HFFc6 (cell line): ENCODE measurements around the gene MDGA2. TPM values are rescaled to one million over a fixed set of nuclear protein-coding genes. Genes with fewer than 3 reads are reported as not detected.

Source experiments
- DNase-seq: peaks from one replicate; pipeline ENCODE4 v3.0.0-alpha.2; 2018
- H3K27ac Mint-ChIP-seq: 2 replicates; pipeline ENCODE4 v1.8.0; 2020; ENCODE audit warnings: mild to moderate bottlenecking, mixed read lengths
- H3K27me3 Mint-ChIP-seq: 2 replicates; pipeline ENCODE4 v1.8.0; 2021; ENCODE audit warnings: mild to moderate bottlenecking, moderate library complexity, mixed read lengths; ENCODE audit not compliant: insufficient read depth
- H3K36me3 Mint-ChIP-seq: 2 replicates; pipeline ENCODE4 v1.8.0; 2021; ENCODE audit warnings: low read depth, mixed read lengths
- H3K4me1 Mint-ChIP-seq: 2 replicates; pipeline ENCODE4 v1.8.0; 2020; ENCODE audit warnings: low read depth, mixed read lengths
- H3K4me3 Mint-ChIP-seq: 2 replicates; pipeline ENCODE4 v1.8.0; 2020; ENCODE audit warnings: mild to moderate bottlenecking, moderate library complexity, mixed read lengths
- H3K9me3 Mint-ChIP-seq: 2 replicates; pipeline ENCODE4 v1.8.0; 2020; ENCODE audit warnings: mild to moderate bottlenecking, mixed read lengths
- total RNA-seq, 6 experiments: library from RNA; stranded (reverse); fragmentation: NEBNext Ultra II Directional; extraction: Animal tissue kit (Norgen Biotek cat#: 25700); gene quantifications; 2 replicates in 1 of 6; 3 replicates in 5 of 6; pipeline ENCODE4 v1.2.3, GENCODE V29; 2021
- TF ChIP-seq, protein P1 (sequence below): fragments of 200-600 bp; sonication (generic); IDR thresholded peaks from 2 replicates; pipeline ENCODE4 v1.5.0; 2021; ENCODE audit warnings: antibody characterized with exemption, mild to moderate bottlenecking

Gene MDGA2
- total RNA-seq, 6 experiments from 2014 or later, result not detected

DNA sequence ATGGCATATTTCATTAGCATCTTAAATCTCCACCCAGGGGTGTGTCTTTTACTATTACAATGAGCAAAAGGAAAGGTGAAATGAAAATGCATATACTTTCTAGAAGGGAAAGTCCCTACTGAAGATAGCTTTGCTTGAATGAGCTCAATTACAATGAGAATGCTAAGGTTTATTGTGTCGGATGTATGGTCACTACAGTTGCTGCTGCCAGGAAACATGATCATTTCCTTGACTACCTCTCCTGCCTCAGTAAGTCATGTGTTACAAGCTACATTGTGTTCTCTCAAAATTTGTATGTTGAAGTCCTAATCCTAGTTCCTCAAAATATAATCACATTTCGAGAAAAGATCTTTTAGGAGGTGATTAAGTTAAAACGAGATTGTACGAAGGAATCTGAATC lies 322.2 kb downstream of the MDGA2 start:
- Mint-ChIP-seq H3K36me3 (no peaks in the 10 kb centered on the region), H3K4me1 (no peaks in the 10 kb centered on the region), H3K27ac (no peak overlapping the region), H3K27me3 (no peaks in the 10 kb centered on the region; the same call in 1 of the 2 replicates), H3K9me3 (peaks cover 48% of the 10 kb centered on the region), H3K4me3 (no peak overlapping the region)
- TF ChIP-seq, protein P1, sequence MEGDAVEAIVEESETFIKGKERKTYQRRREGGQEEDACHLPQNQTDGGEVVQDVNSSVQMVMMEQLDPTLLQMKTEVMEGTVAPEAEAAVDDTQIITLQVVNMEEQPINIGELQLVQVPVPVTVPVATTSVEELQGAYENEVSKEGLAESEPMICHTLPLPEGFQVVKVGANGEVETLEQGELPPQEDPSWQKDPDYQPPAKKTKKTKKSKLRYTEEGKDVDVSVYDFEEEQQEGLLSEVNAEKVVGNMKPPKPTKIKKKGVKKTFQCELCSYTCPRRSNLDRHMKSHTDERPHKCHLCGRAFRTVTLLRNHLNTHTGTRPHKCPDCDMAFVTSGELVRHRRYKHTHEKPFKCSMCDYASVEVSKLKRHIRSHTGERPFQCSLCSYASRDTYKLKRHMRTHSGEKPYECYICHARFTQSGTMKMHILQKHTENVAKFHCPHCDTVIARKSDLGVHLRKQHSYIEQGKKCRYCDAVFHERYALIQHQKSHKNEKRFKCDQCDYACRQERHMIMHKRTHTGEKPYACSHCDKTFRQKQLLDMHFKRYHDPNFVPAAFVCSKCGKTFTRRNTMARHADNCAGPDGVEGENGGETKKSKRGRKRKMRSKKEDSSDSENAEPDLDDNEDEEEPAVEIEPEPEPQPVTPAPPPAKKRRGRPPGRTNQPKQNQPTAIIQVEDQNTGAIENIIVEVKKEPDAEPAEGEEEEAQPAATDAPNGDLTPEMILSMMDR, result no peak
- no peak for DNase-seq

- H3K4me1 Mint-ChIP-seq, result no peaks in the 10 kb centered on the region
- no peak for DNase-seq
- H3K27me3 Mint-ChIP-seq, result no peaks in the 10 kb centered on the region
- H3K9me3 Mint-ChIP-seq, result peaks cover 14% of the 10 kb centered on the region
- TF ChIP-seq, protein P1, result no peak
- H3K4me3 Mint-ChIP-seq, result no peak overlapping the region
- no peak overlapping the region for H3K27ac Mint-ChIP-seq
- H3K36me3 Mint-ChIP-seq, result no peaks in the 10 kb centered on the region
Measured at GRCh38 chr14:47346849-47347248, 328.6 kb downstream of the MDGA2 start.

GRCh38 chr14:47345016-47345415 lies 330.4 kb downstream of the MDGA2 start:
- DNase-seq, result no peak
- Mint-ChIP-seq H3K9me3 (peaks cover 13% of the 10 kb centered on the region), H3K4me1 (no peaks in the 10 kb centered on the region), H3K36me3 (no peaks in the 10 kb centered on the region), H3K27ac (no peak overlapping the region), H3K27me3 (no peaks in the 10 kb centered on the region), H3K4me3 (no peak overlapping the region)
- TF ChIP-seq, protein P1, result no peak

DNA sequence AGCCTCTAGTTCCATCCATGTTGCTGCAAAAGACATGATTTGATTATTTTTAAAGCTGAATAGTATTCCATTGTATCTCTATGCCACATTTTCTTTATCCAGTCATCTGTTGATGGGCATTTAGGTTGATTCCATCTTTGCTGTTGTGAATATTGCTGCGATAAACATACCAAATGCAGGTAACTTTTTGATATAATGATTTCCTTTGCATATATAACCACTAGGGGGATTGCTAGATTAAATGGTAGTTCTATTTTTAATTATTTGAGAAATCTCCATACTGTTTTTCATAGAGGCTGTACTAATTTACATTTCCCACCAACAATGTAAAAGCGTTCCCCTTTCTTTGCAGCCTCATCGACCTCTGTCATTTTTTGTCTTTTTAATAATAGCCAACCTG lies 342.5 kb downstream of the MDGA2 start:
- no peak overlapping the region for H3K4me3 Mint-ChIP-seq
- no peak for DNase-seq
- no peaks in the 10 kb centered on the region for H3K36me3 Mint-ChIP-seq
- H3K27ac Mint-ChIP-seq, result no peak overlapping the region
- no peaks in the 10 kb centered on the region for H3K27me3 Mint-ChIP-seq
- peaks cover 12% of the 10 kb centered on the region for H3K9me3 Mint-ChIP-seq
- TF ChIP-seq, protein P1, result peak; percentile 32
- H3K4me1 Mint-ChIP-seq, result no peaks in the 10 kb centered on the region

DNA sequence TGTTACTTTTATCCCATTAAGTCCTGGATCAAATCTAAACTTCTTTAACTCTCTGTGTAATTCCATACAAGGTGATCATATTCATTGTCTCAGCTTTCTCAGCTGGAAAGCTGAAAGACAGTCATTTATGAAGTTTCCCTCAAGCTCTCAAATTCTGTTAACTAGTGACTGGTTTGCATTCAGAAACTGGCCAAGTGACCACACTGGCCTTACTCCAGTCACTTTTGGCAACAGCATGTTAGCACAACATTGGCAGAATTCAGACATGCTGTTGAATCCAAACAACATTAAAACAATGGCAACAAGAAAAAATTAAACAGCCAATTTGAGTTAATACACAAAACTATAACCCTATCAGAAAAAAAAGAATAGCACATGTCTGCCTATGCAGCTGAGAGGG lies 343.3 kb downstream of the MDGA2 start:
- no peaks in the 10 kb centered on the region for H3K36me3 Mint-ChIP-seq
- H3K27me3 Mint-ChIP-seq, result no peaks in the 10 kb centered on the region
- H3K4me1 Mint-ChIP-seq, result no peaks in the 10 kb centered on the region
- H3K4me3 Mint-ChIP-seq, result no peak overlapping the region
- DNase-seq, result no peak
- H3K9me3 Mint-ChIP-seq, result peaks cover 20% of the 10 kb centered on the region
- H3K27ac Mint-ChIP-seq, result no peak overlapping the region
- TF ChIP-seq, protein P1, result no peak

DNA sequence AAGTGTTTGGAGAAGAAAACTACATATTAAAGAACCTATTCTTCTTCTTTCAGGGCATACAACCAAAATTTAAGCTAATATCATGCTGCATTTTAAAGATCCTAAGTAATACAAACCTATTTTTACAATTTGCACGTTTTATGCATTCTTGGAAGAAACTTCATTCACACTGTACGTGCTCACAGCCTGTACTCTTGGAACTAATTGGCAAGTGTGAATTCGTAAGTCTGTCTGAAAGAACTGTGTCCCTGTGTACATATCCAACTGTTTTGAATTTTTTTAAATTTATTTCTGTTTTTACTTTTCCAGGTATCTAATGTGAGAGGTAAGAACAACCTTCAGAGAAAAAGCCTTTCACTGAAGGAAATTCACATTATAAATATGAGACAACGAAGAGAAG lies 347.0 kb downstream of the MDGA2 start:
- no peaks in the 10 kb centered on the region for H3K36me3 Mint-ChIP-seq
- DNase-seq, result no peak
- no peaks in the 10 kb centered on the region for H3K27me3 Mint-ChIP-seq
- no peaks in the 10 kb centered on the region for H3K4me1 Mint-ChIP-seq
- peaks cover 26% of the 10 kb centered on the region for H3K9me3 Mint-ChIP-seq
- no peak overlapping the region for H3K27ac Mint-ChIP-seq
- H3K4me3 Mint-ChIP-seq, result no peak overlapping the region
- TF ChIP-seq, protein P1, result no peak
